Activated T-cell treated with anti-CD3 and anti-CD28 coated beads, Interleukin-2, amount 50 U/mL, for 72 hours (primary cell): ENCODE data around the gene FAM98C. TPM values are rescaled to one million over a fixed set of nuclear protein-coding genes. Genes with fewer than 3 reads are reported as not detected.

Experiments used
- ATAC-seq, 2 donors: fragments of 150-1000 bp; cut with Tn5 transposase; replicated peaks in 1 of 2; 2 replicates each; pipeline ENCODE4 v1.10.0; 2021; ENCODE audit warnings: moderate library complexity in 2 of 2, mild to moderate bottlenecking in 1 of 2
- DNase-seq, 2 donors: peaks; one replicate each; pipeline ENCODE4 v3.0.0; 2021 to 2022; ENCODE audit warnings: mixed read lengths in 1 of 2
- H3K27ac Mint-ChIP-seq: one replicate; pipeline ENCODE4 v1.8.0; 2022; ENCODE audit warnings: mild to moderate bottlenecking, moderate library complexity, mixed read lengths
- H3K27me3 Mint-ChIP-seq: one replicate; pipeline ENCODE4 v1.8.0; 2022; ENCODE audit warnings: low read depth, mixed read lengths
- H3K36me3 Mint-ChIP-seq, 2 donors: one replicate each; pipeline ENCODE4 v1.8.0; 2022; ENCODE audit warnings: mixed read lengths in 2 of 2, mild to moderate bottlenecking in 1 of 2; ENCODE audit not compliant: insufficient read depth in 2 of 2
- H3K4me1 Mint-ChIP-seq: one replicate; pipeline ENCODE4 v1.8.0; 2022; ENCODE audit warnings: low read depth, mixed read lengths
- H3K4me3 Mint-ChIP-seq, 2 donors: one replicate each; pipeline ENCODE4 v1.8.0; 2022; ENCODE audit warnings: mild to moderate bottlenecking in 2 of 2, mixed read lengths in 2 of 2, moderate library complexity in 2 of 2
- H3K9me3 Mint-ChIP-seq, 2 donors: one replicate each; pipeline ENCODE4 v1.8.0; 2022; ENCODE audit warnings: mixed read lengths in 2 of 2
- total RNA-seq, 2 donors: library from RNA; stranded (reverse); gene quantifications; one replicate each; pipeline ENCODE4 v1.2.3, GENCODE V29; 2022

Gene FAM98C
- total RNA-seq, 2 donors from 2014 or later = 41.0 to 45.1 TPM

GRCh38 chr19:38385057-38385803, 17.7 kb upstream of the FAM98C start:
- no peak overlapping the region for H3K27ac Mint-ChIP-seq
- peaks cover 8% of the 10 kb centered on the region for H3K27me3 Mint-ChIP-seq
- DNase-seq (no peak), ATAC-seq (no peak)
- H3K9me3 Mint-ChIP-seq = no peaks in the 10 kb centered on the region
- H3K4me1 Mint-ChIP-seq = peaks cover 17% of the 10 kb centered on the region
- no peak overlapping the region for H3K4me3 Mint-ChIP-seq
- H3K36me3 Mint-ChIP-seq = peaks cover 5 to 20% of the 10 kb centered on the region in 2 donors

DNA sequence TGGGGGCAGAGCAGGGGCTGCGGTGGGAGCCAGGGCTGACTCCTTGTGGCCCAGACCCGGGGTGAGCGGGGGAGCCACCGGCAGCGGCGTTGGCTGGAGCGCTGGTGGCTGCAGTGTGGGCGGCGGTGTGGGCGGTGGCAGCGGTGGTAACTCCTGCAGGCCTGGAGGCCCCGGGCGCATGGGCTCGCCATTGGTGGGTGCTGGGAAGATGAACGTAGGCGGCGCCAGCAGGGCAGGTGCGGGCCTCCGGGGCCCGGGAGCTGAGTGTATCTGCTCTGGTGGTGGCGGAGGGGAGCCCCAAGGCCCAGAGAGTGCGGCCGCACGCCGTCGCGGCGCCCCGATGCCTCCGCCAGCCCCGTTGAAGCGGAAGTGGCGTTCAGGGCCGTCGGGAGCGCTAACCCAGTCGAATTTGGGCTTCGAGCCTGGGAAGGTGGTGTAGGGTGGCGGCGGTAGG, 17.1 kb upstream of the FAM98C start:
- Mint-ChIP-seq H3K4me3 (no peak overlapping the region), H3K27me3 (peaks cover 12% of the 10 kb centered on the region), H3K9me3 (no peaks in the 10 kb centered on the region), H3K36me3 (peaks cover 3 to 19% of the 10 kb centered on the region in 2 donors), H3K27ac (no peak overlapping the region), H3K4me1 (peaks cover 17% of the 10 kb centered on the region)
- DNase-seq (no peak), ATAC-seq (no peak)

DNA sequence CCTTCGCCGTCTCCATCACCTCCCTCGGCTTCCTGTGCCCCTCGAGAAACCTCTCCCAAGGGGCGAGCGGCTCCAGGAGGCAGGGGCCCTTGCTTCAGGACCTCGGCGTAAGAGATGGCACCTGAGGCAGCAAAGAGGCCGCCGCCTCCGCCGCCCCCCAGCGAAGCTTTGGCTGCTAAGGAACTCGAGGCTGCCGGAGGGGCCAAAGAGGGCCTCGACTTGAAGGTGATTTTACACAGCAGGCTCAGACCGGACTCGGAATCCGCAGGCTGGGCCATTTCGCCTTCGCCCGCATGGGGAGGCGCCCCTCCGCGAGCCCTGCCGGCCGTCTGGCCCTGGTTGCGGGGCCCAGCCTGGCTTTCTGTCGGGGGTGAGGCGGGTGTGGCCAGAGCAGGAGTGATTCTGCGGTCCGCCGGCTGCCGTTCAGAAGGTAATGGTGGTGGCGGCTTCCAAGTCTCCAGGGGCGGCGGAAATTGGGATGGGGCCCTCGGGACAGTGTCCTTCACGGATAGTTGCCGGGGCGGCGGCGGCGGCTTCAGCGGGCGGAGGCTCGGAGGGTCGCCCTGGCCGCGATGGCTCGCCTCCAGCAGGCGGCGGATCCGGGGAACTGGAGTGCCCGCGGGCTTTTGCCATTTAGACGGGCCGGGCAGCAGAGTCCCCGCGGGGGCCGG, 16.5 kb upstream of the FAM98C start:
- Mint-ChIP-seq H3K4me1 (peaks cover 17% of the 10 kb centered on the region), H3K9me3 (no peaks in the 10 kb centered on the region), H3K27me3 (peaks cover 18% of the 10 kb centered on the region), H3K27ac (no peak overlapping the region), H3K4me3 (peak overlapping the region in 1 of 2 donors; percentile 10), H3K36me3 (peaks cover 3 to 19% of the 10 kb centered on the region in 2 donors)
- ATAC-seq (no peak), DNase-seq (no peak)

GRCh38 chr19:38386971-38387549, 15.8 kb upstream of the FAM98C start:
- peaks cover 21% of the 10 kb centered on the region for H3K27me3 Mint-ChIP-seq
- ATAC-seq (no peak), DNase-seq (no peak)
- peaks cover 1 to 16% of the 10 kb centered on the region in 2 donors for H3K36me3 Mint-ChIP-seq
- peaks cover 17% of the 10 kb centered on the region for H3K4me1 Mint-ChIP-seq
- no peak overlapping the region for H3K27ac Mint-ChIP-seq
- no peaks in the 10 kb centered on the region for H3K9me3 Mint-ChIP-seq
- peak overlapping the region; percentile 96 to 98 for H3K4me3 Mint-ChIP-seq

DNA sequence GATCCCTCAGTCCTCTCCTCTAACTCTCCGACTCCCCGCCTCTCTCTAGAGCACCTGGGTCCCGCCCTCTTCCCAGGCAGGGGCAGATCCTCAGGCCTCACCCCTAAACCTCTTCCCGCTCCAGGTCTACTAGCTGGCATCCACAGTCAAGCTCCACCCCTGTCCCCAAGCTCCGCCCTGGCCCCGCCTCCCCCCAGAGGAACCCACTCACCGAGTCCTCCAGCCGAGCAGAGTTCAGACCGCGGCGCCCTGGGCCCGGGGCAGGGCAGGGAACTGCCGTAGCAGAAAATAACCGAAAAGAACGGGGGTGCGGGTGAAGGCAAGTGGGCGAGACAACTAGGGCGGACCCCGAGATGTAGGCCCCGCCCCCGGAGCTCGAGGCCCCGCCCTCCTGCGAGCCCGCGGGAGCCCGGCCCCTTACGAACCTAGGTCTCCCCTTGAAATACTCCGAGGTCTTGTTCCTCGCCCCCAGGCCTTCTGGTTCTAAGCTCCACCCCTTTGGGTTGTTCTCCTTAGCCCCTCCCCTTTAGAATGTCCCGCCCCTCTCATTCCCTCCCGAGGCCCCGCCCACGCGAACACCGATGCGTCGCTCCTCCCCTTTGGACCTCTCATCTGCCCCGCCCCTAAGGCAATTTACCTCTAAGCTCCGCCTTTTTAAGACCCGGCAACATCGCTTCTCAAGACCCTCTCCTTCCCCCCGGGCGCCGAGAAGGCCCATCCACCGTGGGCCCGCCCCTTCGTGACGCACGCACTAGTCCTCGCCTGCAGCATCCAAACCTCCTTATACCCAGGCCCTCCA, 15.1 kb upstream of the FAM98C start, which contains the start of gene GGN:
Gene GGN (minus strand): TSS at position 485 of the 799 bp plus-strand sequence. CDS start 773 bp downstream, outside the sequence.
- H3K4me1 Mint-ChIP-seq = peaks cover 21% of the 10 kb centered on the region
- H3K9me3 Mint-ChIP-seq = no peaks in the 10 kb centered on the region
- ATAC-seq = peak; percentile 80 to 82
- H3K36me3 Mint-ChIP-seq = peaks cover 1 to 12% of the 10 kb centered on the region in 2 donors
- H3K27ac Mint-ChIP-seq = peak within 1 kb of the TSS; percentile 88
- H3K27me3 Mint-ChIP-seq = peaks cover 21% of the 10 kb centered on the region
- peak; percentile 92 to 94 for DNase-seq
- H3K4me3 Mint-ChIP-seq = peak within 1 kb of the TSS; percentile 96 to 98

DNA sequence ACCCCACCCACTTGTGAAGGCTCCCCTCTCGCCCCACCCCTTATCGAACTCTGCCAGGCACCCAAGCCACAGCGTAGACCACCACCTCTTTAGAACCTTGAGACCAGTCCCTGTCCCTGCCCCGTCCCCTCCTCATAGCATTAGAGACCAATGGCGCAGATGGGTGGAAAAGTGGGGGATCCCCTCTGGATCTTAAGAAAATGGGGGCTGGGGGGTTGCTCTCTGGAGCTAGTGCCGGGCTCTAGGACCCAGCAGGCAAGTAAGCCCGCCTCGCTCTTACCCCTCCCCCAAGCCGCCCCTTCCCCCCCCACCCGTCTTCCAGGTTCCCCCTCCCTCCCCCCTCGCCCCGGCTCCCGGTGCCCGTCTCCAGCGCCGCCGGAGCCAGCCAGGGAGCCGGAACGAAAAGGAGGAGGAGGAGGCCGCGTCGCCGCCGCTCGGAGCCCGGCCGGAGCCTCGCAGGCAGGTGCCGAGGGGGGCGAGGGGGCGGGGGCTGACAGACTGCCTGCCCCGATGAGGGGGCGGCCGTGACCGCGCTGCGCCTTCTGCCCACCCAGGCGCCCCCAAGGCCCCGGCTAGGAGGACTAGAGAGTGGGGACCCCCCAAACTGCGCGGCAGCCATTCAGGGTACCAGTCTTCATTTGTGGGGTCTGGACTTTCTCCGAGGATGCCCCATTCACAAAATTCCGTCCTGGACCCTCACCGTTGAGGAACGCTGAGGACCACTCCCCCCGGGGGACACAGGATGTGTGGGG, 14.4 kb upstream of the FAM98C start, which contains the start of gene SPRED3:
Gene SPRED3 (plus strand): TSS at position 349 of the 752 bp plus-strand sequence. CDS start 1,606 bp downstream, outside the sequence.
- DNase-seq (no peak), ATAC-seq (peak in 1 of 2 donors; percentile 3)
- H3K27me3 Mint-ChIP-seq = peaks cover 21% of the 10 kb centered on the region
- peaks cover 0 to 6% of the 10 kb centered on the region in 2 donors for H3K36me3 Mint-ChIP-seq
- peak within 1 kb of the TSS; percentile 88 for H3K27ac Mint-ChIP-seq
- H3K4me1 Mint-ChIP-seq = peaks cover 23% of the 10 kb centered on the region
- H3K4me3 Mint-ChIP-seq = peak within 1 kb of the TSS; percentile 96 to 98
- H3K9me3 Mint-ChIP-seq = no peaks in the 10 kb centered on the region

- peaks cover 29% of the 10 kb centered on the region for H3K27me3 Mint-ChIP-seq
- no peaks in the 10 kb centered on the region for H3K9me3 Mint-ChIP-seq
- peaks cover 0 to 4% of the 10 kb centered on the region in 2 donors for H3K36me3 Mint-ChIP-seq
- no peak overlapping the region for H3K27ac Mint-ChIP-seq
- DNase-seq (no peak), ATAC-seq (no peak)
- H3K4me1 Mint-ChIP-seq = peaks cover 31% of the 10 kb centered on the region
- H3K4me3 Mint-ChIP-seq = peak overlapping the region; percentile 75 to 76
Measured at GRCh38 chr19:38389101-38389925, 13.6 kb upstream of the FAM98C start.

DNA sequence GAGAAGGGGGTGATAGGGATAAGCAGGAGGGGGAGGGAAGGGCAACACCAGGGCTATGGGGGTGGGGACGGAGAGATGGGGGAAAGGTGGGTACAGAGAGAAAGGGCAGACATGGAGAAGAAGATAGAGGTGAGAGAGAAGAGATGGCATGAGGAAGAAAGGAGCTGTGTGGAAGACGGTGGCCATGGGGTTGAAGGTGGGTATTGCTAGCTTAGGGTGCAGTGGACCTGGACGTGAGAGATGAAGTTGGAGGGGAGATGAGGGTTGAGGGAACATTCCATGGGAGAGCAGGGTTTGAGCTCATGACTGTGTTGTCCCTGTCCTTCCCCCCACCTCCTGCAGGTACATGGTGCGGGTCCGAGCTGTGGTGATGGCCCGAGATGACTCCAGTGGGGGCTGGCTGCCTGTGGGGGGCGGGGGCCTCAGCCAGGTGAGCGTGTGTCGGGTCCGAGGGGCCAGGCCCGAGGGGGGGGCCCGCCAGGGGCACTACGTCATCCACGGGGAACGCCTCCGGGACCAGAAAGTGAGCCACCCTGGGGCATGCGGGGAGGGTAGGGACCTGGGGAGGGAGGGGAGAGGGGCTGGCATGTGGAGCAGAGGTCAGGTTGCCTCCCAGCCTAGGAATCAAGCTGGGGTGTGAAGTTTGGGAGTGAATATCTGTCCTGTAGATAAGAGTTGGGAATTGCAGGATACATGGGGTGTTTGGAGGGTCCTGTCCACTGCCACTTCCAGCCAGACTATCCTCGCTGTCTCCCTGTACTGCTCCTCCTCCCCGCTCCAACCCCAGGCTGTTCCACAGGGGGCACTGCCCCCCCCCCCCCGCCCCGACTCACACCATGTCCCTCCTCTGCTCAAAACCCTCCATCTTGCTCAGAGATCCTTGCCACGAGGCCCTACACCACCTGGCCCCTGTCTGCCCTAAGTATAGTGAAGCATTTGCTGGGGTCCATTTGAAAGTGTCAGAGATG, 12.7 kb upstream of the FAM98C start:
- H3K27ac Mint-ChIP-seq = peak overlapping the region; percentile 3
- DNase-seq = no peak
- H3K36me3 Mint-ChIP-seq = no peaks in the 10 kb centered on the region

DNA sequence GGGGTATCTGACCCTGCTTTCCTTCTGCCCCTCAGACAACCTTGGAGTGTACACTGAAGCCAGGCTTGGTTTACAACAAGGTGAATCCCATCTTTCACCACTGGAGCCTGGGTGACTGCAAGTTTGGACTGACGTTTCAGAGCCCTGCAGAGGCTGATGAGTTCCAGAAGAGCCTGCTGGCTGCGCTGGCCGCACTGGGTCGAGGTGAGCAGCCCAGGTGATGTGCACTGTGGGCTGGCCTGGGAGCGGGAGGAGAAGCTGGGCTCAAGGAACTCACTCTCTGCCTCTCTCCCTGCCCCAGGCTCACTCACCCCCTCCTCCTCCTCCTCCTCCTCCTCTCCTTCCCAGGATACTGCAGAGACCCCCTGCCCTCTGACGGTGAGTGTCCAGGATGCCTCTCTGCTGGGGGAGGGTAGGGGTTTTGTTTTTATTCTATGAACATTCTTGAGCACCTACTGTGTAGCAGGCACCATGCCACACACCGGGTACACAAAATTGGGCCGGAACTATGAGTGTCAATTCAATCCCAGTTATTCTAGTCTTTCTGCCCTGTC, 10.9 kb upstream of the FAM98C start:
- ATAC-seq (no peak), DNase-seq (no peak)
- Mint-ChIP-seq H3K9me3 (no peaks in the 10 kb centered on the region), H3K4me1 (peaks cover 47% of the 10 kb centered on the region), H3K36me3 (no peaks in the 10 kb centered on the region), H3K27ac (no peak overlapping the region), H3K27me3 (peaks cover 29% of the 10 kb centered on the region), H3K4me3 (no peak overlapping the region)

More for the DNA sequence above, 12.7 kb upstream of the FAM98C start:
- H3K4me1 Mint-ChIP-seq = peaks cover 39% of the 10 kb centered on the region
- no peak for ATAC-seq
- H3K4me3 Mint-ChIP-seq = peak overlapping the region; percentile 55 to 76
- no peaks in the 10 kb centered on the region for H3K9me3 Mint-ChIP-seq
- H3K27me3 Mint-ChIP-seq = peaks cover 29% of the 10 kb centered on the region

- H3K27me3 Mint-ChIP-seq = peaks cover 29% of the 10 kb centered on the region
- ATAC-seq (no peak), DNase-seq (no peak)
- H3K4me1 Mint-ChIP-seq = peaks cover 41% of the 10 kb centered on the region
- H3K27ac Mint-ChIP-seq = no peak overlapping the region
- no peaks in the 10 kb centered on the region for H3K9me3 Mint-ChIP-seq
- H3K36me3 Mint-ChIP-seq = no peaks in the 10 kb centered on the region
- no peak overlapping the region for H3K4me3 Mint-ChIP-seq
Measured at GRCh38 chr19:38392707-38393308, 10.1 kb upstream of the FAM98C start.
